Keratinocyte (primary cell): ENCODE measurements around the gene NPAS3. TPM values are rescaled to one million over a fixed set of nuclear protein-coding genes. Genes with fewer than 3 reads are reported as not detected.

Experiments
- DNase-seq: peaks from one replicate; pipeline ENCODE4 v3.0.0-alpha.2; 2011; ENCODE audit warnings: low read depth, missing footprints, low spot score
- FAIRE-seq: peaks from 2 replicates; lab custom pipeline; 2011; peaks lifted over from hg19 to GRCh38; lab: Jason Lieb, UNC
- H2AFZ ChIP-seq: 2 replicates; pipeline ENCODE4 v1.6.0; 2012; ENCODE audit warnings: low read length, control low read depth, inconsistent platforms; ENCODE audit not compliant: control insufficient read depth
- H3K27ac ChIP-seq: 2 replicates; pipeline ENCODE4 v1.5.1; 2011; ENCODE audit warnings: low read length; ENCODE audit not compliant: control insufficient read depth, insufficient read depth
- H3K27me3 ChIP-seq: 3 replicates; pipeline ENCODE4 v1.6.0; 2011; ENCODE audit warnings: low read length; ENCODE audit not compliant: control insufficient read depth, insufficient read depth; ENCODE audit errors: extremely low read depth
- H3K36me3 ChIP-seq, 2 experiments: 2 replicates in 1 of 2; 3 replicates in 1 of 2; pipeline ENCODE4 v1.5.1; 2011; ENCODE audit warnings: low read length in 2 of 2, mild to moderate bottlenecking in 1 of 2; ENCODE audit not compliant: control insufficient read depth in 2 of 2, insufficient read depth in 2 of 2; ENCODE audit errors: extremely low read depth in 1 of 2
- H3K4me1 ChIP-seq: 3 replicates; pipeline ENCODE4 v1.5.1; 2011; ENCODE audit warnings: low read length; ENCODE audit not compliant: control insufficient read depth, insufficient read depth; ENCODE audit errors: extremely low read depth
- H3K4me2 ChIP-seq: 3 replicates; pipeline ENCODE4 v1.6.0; 2011; ENCODE audit warnings: low read depth, low read length; ENCODE audit not compliant: control insufficient read depth, insufficient read depth; ENCODE audit errors: extremely low read depth
- H3K4me3 ChIP-seq, 3 experiments: fragments of 200-600 bp in 1 of 3; sonication (generic) in 1 of 3; 2 replicates in 2 of 3; 3 replicates in 1 of 3; pipeline ENCODE4 v1.5.1; 2011 to 2016; ENCODE audit warnings: low read length in 3 of 3, mild to moderate bottlenecking in 3 of 3, control low read depth in 2 of 3, inconsistent platforms in 1 of 3, low read depth in 1 of 3, mixed read lengths in 1 of 3, mixed run types in 1 of 3, moderate library complexity in 1 of 3; ENCODE audit not compliant: control insufficient read depth in 2 of 3, insufficient read depth in 2 of 3; ENCODE audit errors: extremely low read depth in 1 of 3
- H3K79me2 ChIP-seq: 2 replicates; pipeline ENCODE4 v1.6.0; 2012; ENCODE audit warnings: low read length; ENCODE audit not compliant: control insufficient read depth, insufficient read depth
- H3K9ac ChIP-seq: 3 replicates; pipeline ENCODE4 v1.6.0; 2011; ENCODE audit warnings: low read length; ENCODE audit not compliant: control insufficient read depth, insufficient read depth; ENCODE audit errors: extremely low read depth
- H3K9me1 ChIP-seq: 3 replicates; pipeline ENCODE4 v1.6.0; 2011; ENCODE audit warnings: low read length; ENCODE audit not compliant: control insufficient read depth, insufficient read depth; ENCODE audit errors: extremely low read depth
- H3K9me3 ChIP-seq: 2 replicates; pipeline ENCODE4 v1.5.1; 2012; ENCODE audit warnings: low read depth, low read length; ENCODE audit not compliant: control insufficient read depth
- H4K20me1 ChIP-seq: 3 replicates; pipeline ENCODE4 v1.6.0; 2011; ENCODE audit warnings: low read length; ENCODE audit not compliant: control insufficient read depth, insufficient read depth; ENCODE audit errors: extremely low read depth
- CTCF ChIP-seq, 3 experiments: IDR thresholded peaks in 1 of 3; conservative IDR thresholded peaks in 1 of 3; optimal IDR thresholded peaks in 1 of 3; 2 replicates in 2 of 3; 3 replicates in 1 of 3; pipeline versions ENCODE3 to v1.5.1; 2011; ENCODE audit warnings: low read length in 3 of 3, mild to moderate bottlenecking in 3 of 3, moderate library complexity in 2 of 3, control low read depth in 1 of 3, inconsistent platforms in 1 of 3; ENCODE audit not compliant: insufficient read depth in 2 of 3; ENCODE audit errors: extremely low read depth in 1 of 3
- EZH2 ChIP-seq: IDR thresholded peaks from one replicate; pipeline ENCODE4 v1.6.1; 2012; ENCODE audit warnings: inconsistent platforms, mild to moderate bottlenecking, low read length, moderate library complexity
- dilution Hi-C: fragments of 300-500 bp; cut with MboI; formaldehyde crosslinking; loops from one replicate; pipeline ENCODE4 v1.7.0; 2020; ENCODE audit warnings: low sequenced_read_pairs; ENCODE audit not compliant: extremely low pct_ligation_motif_present
- polyA plus RNA-seq, 5 experiments: library from polyadenylated mRNA; depleted of rRNA in 3 of 5; stranded (reverse) in 3 of 5; stranded (forward) in 1 of 5; unstranded in 1 of 5; fragments of >200 nt; gene quantifications; 1 replicate in 1 of 5; 2 replicates in 3 of 5; 3 replicates in 1 of 5; pipeline versions ENCODE4 v1.2.1 to v1.2.3, GENCODE V29; 2011 to 2012; ENCODE audit warnings: missing spikeins in 2 of 5, low read depth in 1 of 5, low replicate concordance in 1 of 5

The NPAS3 gene
- polyA plus RNA-seq, 1 donor (not counting 4 experiments of a cell fraction or from before 2014, with no cell fraction given) = 0.07 TPM

- H3K9me1 ChIP-seq = no peaks in the 10 kb centered on the region
- H2AFZ ChIP-seq = no peak overlapping the region
- peaks cover 2% of the 10 kb centered on the region for H3K4me1 ChIP-seq
- no peak for FAIRE-seq
- H3K9me3 ChIP-seq = no peaks in the 10 kb centered on the region
- H3K4me3 ChIP-seq = no peak overlapping the region
- no peaks in the 10 kb centered on the region for H3K27me3 ChIP-seq
- H3K4me2 ChIP-seq = no peak overlapping the region
- H3K36me3 ChIP-seq = no peaks in the 10 kb centered on the region
- H4K20me1 ChIP-seq = no peaks in the 10 kb centered on the region
- H3K79me2 ChIP-seq = no peaks in the 10 kb centered on the region
- no peak for DNase-seq
- H3K27ac ChIP-seq = no peak overlapping the region
- H3K9ac ChIP-seq = no peak overlapping the region
- TF ChIP-seq EZH2 (no peak), CTCF (optimal IDR thresholded peaks at IDR 0.05 in 1 of 3, IDR thresholded peaks at IDR 0.05 in 1 of 3, conservative IDR thresholded peaks at IDR 0.05 in 1 of 3; ENCODE audit: extremely low read depth in 1 of 3, insufficient read depth in 2 of 3, low read length in 3 of 3) (no peak)
- dilution Hi-C loops = loop anchor here (25.0 kb wide), 1 partner anchor 1193 kb away; no protein-coding TSS in a partner anchor
These were observed 841.4 kb downstream of the NPAS3 start for GRCh38 chr14:33780035-33780434.

GRCh38 chr14:33781236-33781635 lies 842.6 kb downstream of the NPAS3 start:
- H3K4me3 ChIP-seq = no peak overlapping the region
- TF ChIP-seq EZH2 = no peak
- TF ChIP-seq CTCF (optimal IDR thresholded peaks at IDR 0.05 in 1 of 3, IDR thresholded peaks at IDR 0.05 in 1 of 3, conservative IDR thresholded peaks at IDR 0.05 in 1 of 3; ENCODE audit: extremely low read depth in 1 of 3, insufficient read depth in 2 of 3, low read length in 3 of 3) = no peak
- dilution Hi-C loops = loop anchor here (25.0 kb wide), 1 partner anchor 1194 kb away; no protein-coding TSS in a partner anchor
- no peak for FAIRE-seq
- DNase-seq = no peak
- H2AFZ ChIP-seq = no peak overlapping the region
- H4K20me1 ChIP-seq = no peaks in the 10 kb centered on the region
- H3K9me3 ChIP-seq = no peaks in the 10 kb centered on the region
- H3K9ac ChIP-seq = no peak overlapping the region
- H3K27me3 ChIP-seq = no peaks in the 10 kb centered on the region
- no peaks in the 10 kb centered on the region for H3K36me3 ChIP-seq
- H3K9me1 ChIP-seq = no peaks in the 10 kb centered on the region
- no peaks in the 10 kb centered on the region for H3K4me1 ChIP-seq
- no peak overlapping the region for H3K4me2 ChIP-seq
- H3K79me2 ChIP-seq = no peaks in the 10 kb centered on the region
- H3K27ac ChIP-seq = no peak overlapping the region
